ENCODE measurements around the gene MCU.

DNA sequence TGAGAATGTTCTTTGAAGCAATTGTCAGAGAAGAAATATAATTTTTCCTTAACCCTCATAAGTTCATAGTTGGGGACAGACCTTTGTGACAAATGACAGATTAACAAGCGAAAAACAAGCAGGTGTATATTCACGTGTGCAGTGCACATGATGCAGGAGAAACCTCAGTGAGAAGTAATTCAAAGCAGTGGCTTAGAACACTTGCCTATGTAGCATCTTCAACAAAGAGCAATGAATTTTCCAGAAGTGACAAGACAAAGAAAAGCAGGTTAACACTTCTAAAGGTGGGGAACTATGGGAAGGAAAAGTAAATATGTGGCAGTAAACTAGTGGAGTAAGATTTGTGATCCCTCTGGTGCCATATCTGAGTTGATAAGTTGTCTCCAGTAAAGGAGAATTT is 65.8 kb downstream of the MCU start:
- no peak for TF ChIP-seq CTCF (optimal IDR thresholded peaks at IDR 0.05 in 1 of 3, IDR thresholded peaks at IDR 0.05 in 1 of 3, conservative IDR thresholded peaks at IDR 0.05 in 1 of 3; ENCODE audit: extremely low read depth in 1 of 3, insufficient read depth in 2 of 3, low read length in 3 of 3)
- no peak for TF ChIP-seq EZH2 (IDR thresholded peaks at IDR 0.05; ENCODE audit: low read length)

Data from keratinocyte (primary cell).